ENCODE results near the gene KRTAP5-10. TPM values are rescaled to one million over a fixed set of nuclear protein-coding genes. Genes with fewer than 3 reads are reported as not detected.
"Not testable (repeated sequence)": the region's sequence is repeated elsewhere in the genome, so short reads cannot be mapped to it uniquely, and the experiment has no call there.

Gene KRTAP5-10
- total RNA-seq, 1 experiment from 2014 or later, result not detected

- DNase-seq (ENCODE audit: low read depth), result peak; percentile 3
These were observed 22.2 kb upstream of the KRTAP5-10 start for GRCh38 chr11:71542879-71543777.

DNA sequence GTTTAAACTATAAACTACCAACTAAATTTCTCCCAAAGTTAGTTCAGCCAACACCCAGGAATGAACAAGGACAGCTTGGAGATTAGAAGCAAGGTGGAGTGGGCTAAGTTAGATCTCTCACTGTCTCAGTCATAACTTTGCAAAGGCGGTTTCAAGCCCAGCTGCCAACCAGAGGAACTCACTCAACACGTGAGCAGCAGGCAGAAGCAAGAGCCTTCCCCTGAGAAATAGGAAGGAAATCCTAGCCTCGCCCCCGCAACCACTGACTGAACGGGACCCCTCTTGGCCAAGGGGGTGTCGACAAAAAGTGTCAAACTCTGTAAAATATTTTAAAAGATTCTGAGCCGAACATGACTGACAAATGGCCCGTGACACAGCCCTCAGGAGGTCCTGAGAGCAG, 21.5 kb upstream of the KRTAP5-10 start:
- no peak for DNase-seq (ENCODE audit: low read depth)

GRCh38 chr11:71544525-71545214, 20.7 kb upstream of the KRTAP5-10 start:
- DNase-seq (ENCODE audit: low read depth), result no peak

GRCh38 chr11:71545405-71545966, 19.9 kb upstream of the KRTAP5-10 start:
- DNase-seq (ENCODE audit: low read depth), result no peak

DNA sequence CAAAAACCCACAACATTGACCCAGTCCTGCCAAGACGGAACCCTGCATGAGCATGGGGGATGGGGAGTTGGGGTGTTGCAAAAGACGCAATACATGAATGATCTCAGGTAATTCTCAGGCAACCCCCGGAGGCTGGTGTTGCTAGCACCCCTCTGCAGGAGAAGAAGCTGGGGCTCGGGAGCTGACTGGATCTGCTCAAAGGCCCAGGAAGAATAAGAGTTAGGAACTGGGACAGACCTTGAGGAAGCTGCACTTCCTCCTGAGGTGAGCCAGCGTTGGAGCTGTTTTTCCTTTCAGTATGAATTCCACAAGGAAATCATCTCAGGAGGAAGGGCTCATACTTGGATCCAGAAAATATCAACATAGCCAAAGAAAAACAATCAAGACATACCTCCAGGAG, 17.2 kb upstream of the KRTAP5-10 start, which contains the start of gene KRTAP5-9:
KRTAP5-9 (plus strand) TSS at position 301 of the 400 bp plus-strand sequence. CDS start 238 bp downstream, outside the sequence.
- DNase-seq (ENCODE audit: low read depth), result no peak

DNA sequence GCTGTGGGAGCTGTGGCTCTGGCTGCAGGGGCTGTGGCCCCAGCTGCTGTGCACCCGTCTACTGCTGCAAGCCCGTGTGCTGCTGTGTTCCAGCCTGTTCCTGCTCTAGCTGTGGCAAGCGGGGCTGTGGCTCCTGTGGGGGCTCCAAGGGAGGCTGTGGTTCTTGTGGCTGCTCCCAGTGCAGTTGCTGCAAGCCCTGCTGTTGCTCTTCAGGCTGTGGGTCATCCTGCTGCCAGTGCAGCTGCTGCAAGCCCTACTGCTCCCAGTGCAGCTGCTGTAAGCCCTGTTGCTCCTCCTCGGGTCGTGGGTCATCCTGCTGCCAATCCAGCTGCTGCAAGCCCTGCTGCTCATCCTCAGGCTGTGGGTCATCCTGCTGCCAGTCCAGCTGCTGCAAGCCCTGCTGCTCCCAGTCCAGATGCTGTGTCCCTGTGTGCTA, 16.6 kb upstream of the KRTAP5-10 start:
- no peak for DNase-seq (ENCODE audit: low read depth)

GRCh38 chr11:71551711-71552110, 13.7 kb upstream of the KRTAP5-10 start:
- DNase-seq (ENCODE audit: low read depth), result no peak

DNA sequence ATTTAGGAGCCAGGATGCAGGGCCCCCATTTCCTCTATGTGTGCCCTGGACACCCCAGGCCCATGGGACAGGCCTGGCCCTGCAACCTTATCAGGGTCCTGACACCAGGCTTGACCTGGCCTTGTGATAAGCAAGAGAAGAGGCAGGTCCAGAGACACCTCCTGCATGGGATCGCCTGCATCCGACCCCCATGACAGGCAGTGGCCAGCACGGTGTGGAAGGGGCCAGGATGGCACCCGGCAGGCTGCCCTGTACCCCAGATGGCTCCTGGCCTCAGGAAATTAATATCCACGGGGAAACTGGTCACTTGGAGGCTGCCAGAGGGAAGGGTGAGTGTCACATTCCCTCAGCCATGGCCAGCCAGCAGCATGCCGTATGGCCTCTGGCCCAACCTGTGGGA, 10.4 kb upstream of the KRTAP5-10 start:
- no peak for DNase-seq (ENCODE audit: low read depth)

- DNase-seq (ENCODE audit: low read depth), result no peak
These were observed 9.9 kb upstream of the KRTAP5-10 start for GRCh38 chr11:71555508-71555907.

GRCh38 chr11:71556018-71556417, 9.3 kb upstream of the KRTAP5-10 start:
- no peak for DNase-seq (ENCODE audit: low read depth)

DNA sequence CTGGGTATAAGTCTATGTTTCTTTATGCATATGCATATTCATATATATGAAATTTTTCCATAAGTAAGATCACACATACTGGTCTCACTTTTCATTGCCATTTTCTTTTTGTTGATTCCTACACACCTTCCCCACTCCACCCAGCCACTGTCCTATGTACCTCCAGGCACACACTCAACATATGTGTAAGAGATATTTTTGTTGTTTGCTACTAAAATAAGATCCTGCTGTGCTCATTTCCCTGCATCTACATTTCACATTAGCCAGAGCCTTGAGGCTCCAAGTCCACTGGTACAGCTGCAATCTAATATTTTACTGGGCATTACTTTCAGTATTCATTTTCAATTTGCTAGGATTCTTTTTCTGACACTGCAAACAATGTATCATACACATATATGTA, 8.1 kb upstream of the KRTAP5-10 start:
- DNase-seq (ENCODE audit: low read depth), result no peak

DNA sequence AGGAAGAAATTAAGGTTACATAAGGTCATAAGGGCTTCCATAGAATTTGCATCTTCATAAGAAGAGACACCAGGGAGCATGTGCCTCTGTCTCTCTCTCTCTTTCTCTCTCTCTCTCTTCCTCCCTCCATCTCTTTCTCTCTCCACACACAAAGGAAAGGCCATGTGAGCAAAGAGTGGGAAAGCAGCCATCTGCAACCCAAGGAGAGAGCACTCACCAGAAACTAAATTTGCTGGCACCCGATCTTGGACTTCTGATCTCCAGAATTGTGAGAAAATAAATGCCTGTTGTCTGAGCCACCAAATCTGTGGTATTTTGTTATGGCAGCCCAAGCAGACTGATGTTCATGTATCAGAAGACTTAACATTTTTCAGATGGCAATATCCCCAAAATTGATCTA, 6.4 kb upstream of the KRTAP5-10 start:
- no peak for DNase-seq (ENCODE audit: low read depth)

- no peak for DNase-seq (ENCODE audit: low read depth)
These were observed 3.2 kb upstream of the KRTAP5-10 start for GRCh38 chr11:71562120-71562519.

GRCh38 chr11:71563406-71563805, 2.0 kb upstream of the KRTAP5-10 start:
- DNase-seq (ENCODE audit: low read depth), result peak; percentile 57

DNA sequence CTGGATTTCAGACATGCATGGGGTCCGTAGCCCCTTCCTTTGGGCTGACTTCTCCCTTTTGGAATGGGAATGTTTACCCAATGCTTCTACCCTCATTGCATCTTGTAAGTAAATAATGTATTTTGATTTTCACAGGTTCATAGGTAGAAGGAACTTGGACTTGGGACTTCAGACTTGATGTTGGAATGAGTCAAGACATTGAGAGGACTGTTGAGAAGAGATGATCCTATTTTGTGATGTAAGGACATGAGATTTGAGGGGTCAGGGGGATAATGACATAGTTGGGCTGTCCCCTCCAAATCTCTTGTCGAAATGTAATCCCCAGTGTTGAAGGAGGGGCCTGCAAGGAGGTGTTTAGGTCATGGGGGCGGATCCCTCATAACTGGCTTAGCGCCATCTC, 933 bp upstream of the KRTAP5-10 start:
- DNase-seq (ENCODE audit: low read depth), result no peak

- no peak for DNase-seq (ENCODE audit: low read depth)
These were observed 788 bp downstream of the KRTAP5-10 start for GRCh38 chr11:71566081-71566620.

- not testable (repeated sequence) for DNase-seq (ENCODE audit: low read depth)
These were observed 1.6 kb downstream of the KRTAP5-10 start for GRCh38 chr11:71566626-71567599.

DNA sequence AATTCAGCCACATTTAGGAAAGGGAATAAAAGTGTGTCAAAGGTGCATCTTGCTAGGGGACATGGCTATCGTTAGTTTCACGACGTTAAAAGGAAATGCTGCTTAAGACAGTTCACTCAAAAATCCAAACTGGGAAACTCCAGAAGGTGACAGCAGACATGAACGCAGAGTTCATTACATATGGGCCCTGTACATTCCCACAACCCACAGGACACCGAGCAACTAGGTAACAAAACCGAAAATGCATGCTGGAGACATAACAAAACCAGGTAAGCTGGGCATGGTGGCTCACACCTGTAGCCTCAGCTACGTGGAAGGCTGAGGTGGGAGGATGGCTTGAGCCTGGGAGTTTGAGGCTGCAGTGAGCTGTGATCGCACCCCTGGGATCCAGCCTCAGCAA, 2.3 kb downstream of the KRTAP5-10 start:
- DNase-seq (ENCODE audit: low read depth), result not testable (repeated sequence)

- peak; percentile 14 for DNase-seq (ENCODE audit: low read depth)
These were observed 3.5 kb downstream of the KRTAP5-10 start for GRCh38 chr11:71568704-71569349.

- not testable (repeated sequence) for DNase-seq (ENCODE audit: low read depth)
These were observed 5.9 kb downstream of the KRTAP5-10 start for GRCh38 chr11:71571101-71571850.
